Omental fat pad (tissue), 4 donors: ENCODE measurements around the gene PDZK1IP1. TPM values are rescaled to one million over a fixed set of nuclear protein-coding genes. Genes with fewer than 3 reads are reported as not detected.
A peak's percentile ranks its signal among the peaks of the same experiment; 100 is the strongest.

Source experiments
- ATAC-seq: fragments of 150-250 bp; one replicate; pipeline ENCODE4 v1.9.1; 2016; ENCODE audit warnings: mild to moderate bottlenecking, moderate library complexity; ENCODE audit not compliant: low FRiP score
- DNase-seq: peaks from one replicate; pipeline ENCODE4 v3.0.0-alpha.2; 2019; ENCODE audit warnings: low spot score
- CTCF ChIP-seq, 3 donors: fragments of 450-650 bp; IDR thresholded peaks; one replicate each; pipeline ENCODE4 v1.5.1; 2016 to 2017; ENCODE audit warnings: antibody characterized with exemption in 3 of 3, mild to moderate bottlenecking in 3 of 3, moderate library complexity in 2 of 3
- total RNA-seq, 4 donors: library from RNA; depleted of rRNA; stranded (reverse); fragments of >200 nt; gene quantifications; one replicate each; pipeline ENCODE4 v1.1.0, GENCODE V29; 2016

The PDZK1IP1 gene
- 100 to 1,000 TPM in 1 of 4 donors, 10 to 100 TPM in 2, 1 to 10 TPM in 1; 2.8 to 131 (median 25.3) TPM for total RNA-seq

GRCh38 chr1:47189844-47190508, at the start of gene PDZK1IP1:
PDZK1IP1 (minus strand) TSS chr1:47190036; CDS start chr1:47189932, 104 bp downstream.
- ATAC-seq, result peak; percentile 94
- no peak for TF ChIP-seq CTCF (IDR thresholded peaks at IDR 0.05)
- DNase-seq, result peak; percentile 91

- ATAC-seq, result no peak
- TF ChIP-seq CTCF (IDR thresholded peaks at IDR 0.05), result no peak
- no peak for DNase-seq
Observed at GRCh38 chr1:47238935-47239592, 49.2 kb upstream of the PDZK1IP1 start.

GRCh38 chr1:47235806-47236205, 46.0 kb upstream of the PDZK1IP1 start:
- TF ChIP-seq CTCF (IDR thresholded peaks at IDR 0.05), result no peak
- no peak for DNase-seq
- ATAC-seq, result no peak

GRCh38 chr1:47235241-47235681, 45.4 kb upstream of the PDZK1IP1 start:
- DNase-seq (no peak), ATAC-seq (no peak)

GRCh38 chr1:47233186-47233585, 43.4 kb upstream of the PDZK1IP1 start:
- DNase-seq, result no peak
- no peak for TF ChIP-seq CTCF (IDR thresholded peaks at IDR 0.05)
- ATAC-seq, result no peak

More at GRCh38 chr1:47235241-47235681, 45.4 kb upstream of the PDZK1IP1 start:
- no peak for TF ChIP-seq CTCF (IDR thresholded peaks at IDR 0.05)

- ATAC-seq (peak; percentile 49), DNase-seq (no peak)
- no peak for TF ChIP-seq CTCF (IDR thresholded peaks at IDR 0.05)
Observed at GRCh38 chr1:47232187-47232874, 42.5 kb upstream of the PDZK1IP1 start, which contains the start of gene TAL1. TAL1 (minus strand) TSS chr1:47232225; CDS start chr1:47225888, 6,337 bp downstream.
